ENCODE data around the gene PGS1. TPM values are rescaled to one million over a fixed set of nuclear protein-coding genes. Genes with fewer than 3 reads are reported as not detected.

The PGS1 gene
- total RNA-seq, 1 donor, result 35.4 TPM

DNA sequence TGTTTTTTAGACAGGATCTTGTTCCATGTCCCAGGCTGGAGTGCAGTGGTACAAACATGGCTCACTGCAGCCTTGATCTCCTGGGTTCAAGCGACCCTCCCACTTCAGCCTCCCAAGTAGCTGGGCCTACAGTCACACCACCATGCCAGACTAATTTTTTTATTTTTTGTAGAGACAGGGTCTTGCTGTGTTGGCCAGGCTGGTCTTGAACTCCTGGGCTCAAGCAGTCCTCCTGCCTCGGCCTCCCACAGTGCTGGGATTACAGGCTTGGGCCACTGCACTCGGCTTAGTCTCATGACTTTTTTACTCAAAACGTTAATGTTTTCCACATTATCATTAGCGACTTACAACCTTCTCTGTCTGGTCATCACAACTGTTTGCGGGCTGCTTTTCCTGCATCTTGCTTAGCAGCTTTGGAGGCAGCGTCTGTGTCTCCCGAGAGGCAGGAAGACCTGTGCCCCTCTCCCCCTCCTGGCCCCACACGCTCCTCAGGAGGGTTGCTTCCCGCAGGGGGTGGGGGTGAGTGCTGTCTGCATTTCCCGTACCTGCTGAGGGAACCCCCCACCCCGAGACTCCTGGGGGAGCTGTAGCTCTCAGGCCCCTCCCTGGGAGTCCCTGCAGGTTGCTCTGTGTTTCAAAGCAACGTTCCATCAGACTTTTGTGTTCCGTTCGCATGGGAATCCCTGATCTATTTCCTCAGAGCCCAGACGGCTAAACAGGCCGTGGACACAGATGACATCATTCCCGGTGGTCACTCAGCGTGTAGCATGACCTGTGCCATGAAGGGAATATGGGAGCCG lies 52.6 kb downstream of the PGS1 start:
- TF ChIP-seq CTCF (IDR thresholded peaks at IDR 0.05; ENCODE audit: insufficient read depth, low read depth, low read length), result no peak
- no peak overlapping the region for H3K4me3 ChIP-seq (ENCODE audit: low read depth, low read length)
- no peak for DNase-seq (ENCODE audit: low read depth)

- DNase-seq (ENCODE audit: low read depth), result no peak
Observed at GRCh38 chr17:78431692-78431958, 53.2 kb downstream of the PGS1 start.

GRCh38 chr17:78432226-78433012 lies 54.0 kb downstream of the PGS1 start:
- TF ChIP-seq CTCF (IDR thresholded peaks at IDR 0.05; ENCODE audit: insufficient read depth, low read depth, low read length), result no peak
- H3K4me3 ChIP-seq (ENCODE audit: low read depth, low read length), result no peak overlapping the region
- no peak for DNase-seq (ENCODE audit: low read depth)

More at GRCh38 chr17:78431692-78431958, 53.2 kb downstream of the PGS1 start:
- no peak overlapping the region for H3K4me3 ChIP-seq (ENCODE audit: low read depth, low read length)
- no peak for TF ChIP-seq CTCF (IDR thresholded peaks at IDR 0.05; ENCODE audit: insufficient read depth, low read depth, low read length)

GRCh38 chr17:78433013-78433727 lies 54.7 kb downstream of the PGS1 start:
- no peak for DNase-seq (ENCODE audit: low read depth)
- no peak overlapping the region for H3K4me3 ChIP-seq (ENCODE audit: low read depth, low read length)
- TF ChIP-seq CTCF (IDR thresholded peaks at IDR 0.05; ENCODE audit: insufficient read depth, low read depth, low read length), result no peak

DNA sequence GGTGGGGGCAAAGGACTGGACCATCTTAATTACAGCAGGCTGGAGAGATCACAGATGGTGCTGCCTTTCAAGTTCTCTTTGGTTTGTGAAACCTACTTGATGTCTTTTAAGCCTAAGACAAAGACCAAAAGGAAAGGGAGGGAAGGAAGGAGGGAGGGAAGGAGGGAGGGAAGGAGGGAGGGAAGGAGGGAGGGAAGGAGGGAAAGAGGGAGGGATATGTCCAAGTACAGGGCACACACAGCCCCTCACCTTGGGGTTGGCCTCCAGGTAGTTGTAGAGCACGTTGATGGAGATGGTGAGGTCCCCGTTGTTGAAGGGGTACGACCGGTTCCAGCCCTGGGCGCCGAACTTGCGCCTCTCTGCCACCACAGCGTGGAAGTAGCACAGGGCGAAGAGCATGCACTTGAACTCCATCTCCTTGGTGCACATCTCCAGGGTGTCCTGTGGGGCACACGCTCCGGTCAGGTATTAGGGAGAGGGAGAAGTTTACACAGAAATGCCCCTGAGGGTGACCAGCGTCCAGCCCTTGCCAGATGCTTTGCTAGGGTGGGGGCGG lies 55.4 kb downstream of the PGS1 start:
- no peak for DNase-seq (ENCODE audit: low read depth)
- TF ChIP-seq CTCF (IDR thresholded peaks at IDR 0.05; ENCODE audit: insufficient read depth, low read depth, low read length), result no peak
- H3K4me3 ChIP-seq (ENCODE audit: low read depth, low read length), result no peak overlapping the region

DNA sequence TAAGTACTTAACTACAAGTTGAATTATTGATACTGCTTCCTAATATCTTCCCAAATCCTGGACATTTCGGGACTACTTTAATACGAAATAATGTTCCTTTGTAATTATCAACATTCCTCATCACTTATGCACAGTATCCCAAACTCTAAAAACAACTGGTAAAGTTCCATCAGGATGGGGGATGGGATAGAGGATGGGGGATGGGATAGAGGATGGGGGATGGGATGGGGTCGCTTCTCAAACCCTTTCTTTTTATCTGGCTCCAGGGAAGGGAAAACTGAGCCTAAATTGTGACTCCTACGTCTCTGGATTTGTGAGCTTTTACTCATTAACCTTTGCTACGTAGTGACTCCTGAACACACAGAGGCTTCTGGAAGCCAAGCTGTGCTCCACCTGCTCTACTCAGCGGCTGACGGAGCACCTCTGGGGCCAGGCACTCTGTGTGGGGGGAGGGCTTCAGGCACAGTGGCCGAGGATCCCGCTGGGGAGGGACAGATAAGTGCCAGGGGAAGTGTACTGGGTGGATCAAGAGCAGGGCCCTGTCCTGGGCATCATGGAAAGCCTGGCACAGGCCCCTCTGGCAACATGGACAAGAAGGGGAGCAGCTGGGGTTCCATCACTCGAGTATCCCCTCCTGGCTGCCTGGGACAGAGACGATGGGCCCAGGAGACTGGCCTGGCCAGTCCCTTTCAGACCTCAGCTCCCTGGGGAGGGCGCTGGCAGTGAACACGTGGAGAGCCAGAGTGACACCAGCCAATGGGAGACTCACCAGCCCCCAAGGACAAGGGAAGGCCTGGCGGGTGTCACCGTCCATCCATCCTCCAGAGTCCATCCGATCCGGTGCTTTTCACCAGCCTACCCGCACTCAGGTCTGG lies 56.2 kb downstream of the PGS1 start:
- no peak overlapping the region for H3K4me3 ChIP-seq (ENCODE audit: low read depth, low read length)
- DNase-seq (ENCODE audit: low read depth), result no peak
- TF ChIP-seq CTCF (IDR thresholded peaks at IDR 0.05; ENCODE audit: insufficient read depth, low read depth, low read length), result no peak

All from fibroblast of villous mesenchyme (primary cell).